Measurements from ENCODE around the gene IPCEF1.

Gene IPCEF1

DNA sequence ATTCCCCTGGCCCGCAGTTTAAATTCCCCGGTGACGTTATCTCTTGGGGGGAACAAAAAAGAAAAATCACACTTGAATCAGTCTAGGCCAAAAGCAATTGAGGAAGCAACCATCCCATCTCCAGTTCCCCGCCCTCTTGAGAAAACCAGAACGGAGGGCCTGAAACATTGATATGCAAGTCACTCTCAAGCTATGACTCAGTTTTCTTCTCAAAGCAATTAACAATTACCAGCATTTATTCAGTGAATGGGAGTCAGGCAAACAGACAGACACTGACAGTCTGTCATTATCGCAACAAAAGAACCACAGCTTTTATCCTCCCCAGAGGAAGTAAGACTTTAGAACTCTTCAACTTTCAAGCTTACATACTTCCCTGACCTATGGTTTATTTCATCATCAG, 216.7 kb downstream of the IPCEF1 start:
- in situ Hi-C loops (cut with HindIII; ENCODE audit: low pct_ligation_motif_present, low sequenced_read_pairs): no loop called here
- DNase-seq: no peak
- no peaks in the 10 kb centered on the region for H3K27me3 ChIP-seq (replicated peaks)
- no peak for TF ChIP-seq CTCF (IDR thresholded peaks at IDR 0.05; ENCODE audit: low read depth, low read length, missing control alignments)
- H3K36me3 ChIP-seq (replicated peaks): no peaks in the 10 kb centered on the region
- no peak overlapping the region for H3K4me3 ChIP-seq (ENCODE audit: low read depth, low read length)
- H3K27ac ChIP-seq: no peak overlapping the region

- H3K36me3 ChIP-seq (replicated peaks): no peaks in the 10 kb centered on the region
- TF ChIP-seq CTCF (IDR thresholded peaks at IDR 0.05; ENCODE audit: low read depth, low read length, missing control alignments): no peak
- no peak overlapping the region for H3K27ac ChIP-seq
- no peaks in the 10 kb centered on the region for H3K27me3 ChIP-seq (replicated peaks)
- DNase-seq: no peak
- H3K4me3 ChIP-seq (ENCODE audit: low read depth, low read length): no peak overlapping the region
- in situ Hi-C loops (cut with HindIII; ENCODE audit: low pct_ligation_motif_present, low sequenced_read_pairs): no loop called here
Measured at GRCh38 chr6:154138793-154139192, 217.8 kb downstream of the IPCEF1 start.

DNA sequence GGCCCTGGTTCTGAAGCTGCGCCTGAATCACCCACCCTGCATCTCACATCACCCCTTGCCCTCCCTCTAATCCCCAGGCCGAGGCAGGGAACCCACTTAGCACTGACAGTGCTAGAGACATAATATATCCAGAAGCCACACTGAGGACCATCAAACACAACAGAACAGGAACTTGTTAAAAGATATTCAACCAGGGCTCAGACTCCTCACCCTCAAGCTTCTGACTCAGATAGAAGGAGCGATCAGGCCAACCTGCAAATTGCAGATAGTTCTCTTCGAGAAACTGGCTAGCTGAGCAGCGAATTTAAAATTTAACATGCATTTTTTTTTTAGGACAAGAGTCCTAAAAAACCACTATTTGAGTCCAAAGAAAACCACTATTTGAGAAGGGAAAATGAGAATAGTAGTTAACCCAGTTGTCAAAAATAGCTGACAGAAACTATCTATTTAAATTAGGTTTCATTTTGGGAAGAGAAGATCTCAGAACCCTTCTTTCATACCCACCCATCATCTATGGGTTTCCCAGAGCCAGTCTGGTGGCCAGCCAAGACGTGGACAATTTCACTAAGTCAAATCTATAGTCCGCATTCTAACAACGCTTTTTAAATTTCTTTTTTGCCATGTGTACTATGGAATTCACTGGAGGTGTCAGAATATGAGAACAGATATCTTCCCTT, 222.0 kb downstream of the IPCEF1 start:
- H3K27ac ChIP-seq: no peak overlapping the region
- in situ Hi-C loops (cut with HindIII; ENCODE audit: low pct_ligation_motif_present, low sequenced_read_pairs): no loop called here
- no peaks in the 10 kb centered on the region for H3K27me3 ChIP-seq (replicated peaks)
- no peaks in the 10 kb centered on the region for H3K36me3 ChIP-seq (replicated peaks)
- no peak for DNase-seq
- no peak for TF ChIP-seq CTCF (IDR thresholded peaks at IDR 0.05; ENCODE audit: low read depth, low read length, missing control alignments)
- H3K4me3 ChIP-seq (ENCODE audit: low read depth, low read length): no peak overlapping the region

DNA sequence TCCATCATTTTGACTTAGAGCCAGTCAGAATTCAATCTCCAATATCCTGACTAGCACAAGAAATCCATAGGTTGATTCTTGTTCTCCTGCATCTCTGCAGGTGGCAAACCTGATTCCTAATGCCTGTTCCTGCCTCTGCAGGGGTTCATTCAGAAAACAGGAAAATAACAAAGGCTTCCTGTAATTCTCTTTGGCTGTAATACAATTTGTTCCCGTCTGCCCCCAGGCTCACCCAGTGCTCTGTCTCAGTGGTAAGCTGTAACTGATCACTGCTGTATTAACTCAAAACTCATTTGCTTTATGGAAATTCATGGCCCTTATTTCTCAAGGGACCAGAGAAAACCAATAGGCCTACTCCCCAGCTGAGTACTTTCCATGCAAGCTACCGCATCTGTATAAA, 228.9 kb downstream of the IPCEF1 start:
- in situ Hi-C loops (cut with HindIII; ENCODE audit: low pct_ligation_motif_present, low sequenced_read_pairs): no loop called here
- H3K4me3 ChIP-seq (ENCODE audit: low read depth, low read length): no peak overlapping the region
- H3K27ac ChIP-seq: no peak overlapping the region
- H3K36me3 ChIP-seq (replicated peaks): no peaks in the 10 kb centered on the region
- no peak for TF ChIP-seq CTCF (IDR thresholded peaks at IDR 0.05; ENCODE audit: low read depth, low read length, missing control alignments)
- DNase-seq: no peak
- no peaks in the 10 kb centered on the region for H3K27me3 ChIP-seq (replicated peaks)

DNA sequence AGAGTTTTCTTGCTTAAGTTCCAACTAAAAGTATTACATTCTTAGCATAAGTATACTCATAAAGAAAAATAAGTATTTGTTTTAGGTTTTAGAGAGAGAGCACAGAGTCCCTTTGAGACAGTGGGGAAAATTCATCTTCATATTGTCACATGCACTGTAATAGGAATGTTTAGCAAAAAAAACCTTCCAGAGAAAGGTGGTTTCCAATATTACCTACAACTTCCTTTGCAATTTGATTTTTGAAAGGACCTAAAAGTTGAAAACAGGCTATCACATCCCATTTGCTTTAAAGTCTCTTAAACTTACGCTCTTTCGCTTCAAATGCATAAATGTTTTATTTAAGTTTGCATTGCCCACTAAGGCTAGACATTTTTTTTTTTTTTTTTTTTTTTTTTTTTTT, 231.2 kb downstream of the IPCEF1 start:
- in situ Hi-C loops (cut with HindIII; ENCODE audit: low pct_ligation_motif_present, low sequenced_read_pairs): no loop called here
- TF ChIP-seq CTCF (IDR thresholded peaks at IDR 0.05; ENCODE audit: low read depth, low read length, missing control alignments): no peak
- no peak overlapping the region for H3K27ac ChIP-seq
- no peak overlapping the region for H3K4me3 ChIP-seq (ENCODE audit: low read depth, low read length)
- no peak for DNase-seq
- H3K36me3 ChIP-seq (replicated peaks): no peaks in the 10 kb centered on the region
- H3K27me3 ChIP-seq (replicated peaks): no peaks in the 10 kb centered on the region

Data from brain microvascular endothelial cell (primary cell).